Loucy (cell line): ENCODE results near the gene MED13L.

Experiments
- EZH2phosphoT487 ChIP-seq: fragments of 200-600 bp; IDR thresholded peaks from 2 replicates; pipeline ENCODE4 v1.6.1; 2018; ENCODE audit warnings: antibody characterized with exemption, mild to moderate bottlenecking, moderate library complexity, borderline replicate concordance
- TF ChIP-seq, protein P1 (sequence below): fragments of 200-600 bp; sonication (generic); conservative IDR thresholded peaks from 2 replicates; pipeline ENCODE4 v1.5.1; 2014; ENCODE audit warnings: mild to moderate bottlenecking, antibody characterized with exemption, low read length

DNA sequence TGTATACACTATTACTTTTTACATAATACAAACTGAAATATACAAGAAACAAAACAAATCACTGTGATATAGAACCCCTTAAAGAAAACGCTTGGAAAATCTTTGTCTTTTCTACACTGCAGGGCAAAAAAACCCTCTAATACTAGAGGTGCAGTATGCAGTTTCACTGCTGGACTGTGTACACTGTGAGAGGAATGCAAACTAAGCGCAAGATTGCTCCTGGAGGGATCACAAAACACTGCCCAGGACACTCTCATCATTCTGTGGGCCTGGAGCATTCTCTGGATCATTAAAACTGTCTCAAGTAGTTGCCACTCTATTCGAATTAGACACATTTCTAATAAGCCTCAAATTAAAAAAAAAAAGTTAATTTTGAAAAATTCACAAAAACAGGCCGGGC, 217.6 kb downstream of the MED13L start:
- TF ChIP-seq, protein P1, sequence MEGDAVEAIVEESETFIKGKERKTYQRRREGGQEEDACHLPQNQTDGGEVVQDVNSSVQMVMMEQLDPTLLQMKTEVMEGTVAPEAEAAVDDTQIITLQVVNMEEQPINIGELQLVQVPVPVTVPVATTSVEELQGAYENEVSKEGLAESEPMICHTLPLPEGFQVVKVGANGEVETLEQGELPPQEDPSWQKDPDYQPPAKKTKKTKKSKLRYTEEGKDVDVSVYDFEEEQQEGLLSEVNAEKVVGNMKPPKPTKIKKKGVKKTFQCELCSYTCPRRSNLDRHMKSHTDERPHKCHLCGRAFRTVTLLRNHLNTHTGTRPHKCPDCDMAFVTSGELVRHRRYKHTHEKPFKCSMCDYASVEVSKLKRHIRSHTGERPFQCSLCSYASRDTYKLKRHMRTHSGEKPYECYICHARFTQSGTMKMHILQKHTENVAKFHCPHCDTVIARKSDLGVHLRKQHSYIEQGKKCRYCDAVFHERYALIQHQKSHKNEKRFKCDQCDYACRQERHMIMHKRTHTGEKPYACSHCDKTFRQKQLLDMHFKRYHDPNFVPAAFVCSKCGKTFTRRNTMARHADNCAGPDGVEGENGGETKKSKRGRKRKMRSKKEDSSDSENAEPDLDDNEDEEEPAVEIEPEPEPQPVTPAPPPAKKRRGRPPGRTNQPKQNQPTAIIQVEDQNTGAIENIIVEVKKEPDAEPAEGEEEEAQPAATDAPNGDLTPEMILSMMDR = no peak
- no peak for TF ChIP-seq EZH2phosphoT487
